ENCODE results near the gene PSD2.

DNA sequence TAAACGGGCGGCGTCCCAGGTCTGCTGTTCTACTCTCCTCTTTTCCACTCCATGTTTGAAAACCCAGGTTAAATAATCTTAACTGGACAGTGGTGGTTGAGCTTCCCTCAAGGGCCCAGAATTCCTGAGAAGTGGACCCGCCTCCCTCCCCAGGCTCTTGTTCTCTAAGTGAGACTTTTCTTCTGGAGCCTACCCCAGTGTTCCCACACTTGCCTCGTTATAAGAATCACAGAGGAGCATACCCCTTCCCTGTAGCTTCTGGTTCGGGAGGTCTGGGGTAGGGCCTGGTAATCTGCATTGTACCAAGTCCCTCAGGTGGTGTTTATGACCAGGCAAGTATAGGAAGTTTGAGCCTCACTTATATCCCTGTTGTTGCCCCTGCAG lies 12.0 kb downstream of the PSD2 start:
- TF ChIP-seq, protein P1, sequence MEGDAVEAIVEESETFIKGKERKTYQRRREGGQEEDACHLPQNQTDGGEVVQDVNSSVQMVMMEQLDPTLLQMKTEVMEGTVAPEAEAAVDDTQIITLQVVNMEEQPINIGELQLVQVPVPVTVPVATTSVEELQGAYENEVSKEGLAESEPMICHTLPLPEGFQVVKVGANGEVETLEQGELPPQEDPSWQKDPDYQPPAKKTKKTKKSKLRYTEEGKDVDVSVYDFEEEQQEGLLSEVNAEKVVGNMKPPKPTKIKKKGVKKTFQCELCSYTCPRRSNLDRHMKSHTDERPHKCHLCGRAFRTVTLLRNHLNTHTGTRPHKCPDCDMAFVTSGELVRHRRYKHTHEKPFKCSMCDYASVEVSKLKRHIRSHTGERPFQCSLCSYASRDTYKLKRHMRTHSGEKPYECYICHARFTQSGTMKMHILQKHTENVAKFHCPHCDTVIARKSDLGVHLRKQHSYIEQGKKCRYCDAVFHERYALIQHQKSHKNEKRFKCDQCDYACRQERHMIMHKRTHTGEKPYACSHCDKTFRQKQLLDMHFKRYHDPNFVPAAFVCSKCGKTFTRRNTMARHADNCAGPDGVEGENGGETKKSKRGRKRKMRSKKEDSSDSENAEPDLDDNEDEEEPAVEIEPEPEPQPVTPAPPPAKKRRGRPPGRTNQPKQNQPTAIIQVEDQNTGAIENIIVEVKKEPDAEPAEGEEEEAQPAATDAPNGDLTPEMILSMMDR (conservative IDR thresholded peaks at IDR 0.05; ENCODE audit: low read depth, low read length): no peak
- TF ChIP-seq EZH2phosphoT487 (IDR thresholded peaks at IDR 0.05; ENCODE audit: borderline replicate concordance, low read length): no peak
- no peak for TF ChIP-seq EZH2 (IDR thresholded peaks at IDR 0.05; ENCODE audit: low read length, unreplicated experiment)
